B cell (primary cell): ENCODE data around the gene SLC39A11.

ENCODE experiments used
- EZH2 ChIP-seq: IDR thresholded peaks from 2 replicates; pipeline ENCODE4 v1.6.1; 2012; ENCODE audit warnings: borderline replicate concordance, low read depth, mild to moderate bottlenecking, moderate library complexity, low read length; ENCODE audit not compliant: insufficient read depth, poor library complexity, severe bottlenecking
- TF ChIP-seq, protein P1 (sequence below): fragments of 200-600 bp; IDR thresholded peaks from one replicate; pipeline ENCODE4 v1.8.0; 2022; ENCODE audit warnings: antibody characterized with exemption, mild to moderate bottlenecking

DNA sequence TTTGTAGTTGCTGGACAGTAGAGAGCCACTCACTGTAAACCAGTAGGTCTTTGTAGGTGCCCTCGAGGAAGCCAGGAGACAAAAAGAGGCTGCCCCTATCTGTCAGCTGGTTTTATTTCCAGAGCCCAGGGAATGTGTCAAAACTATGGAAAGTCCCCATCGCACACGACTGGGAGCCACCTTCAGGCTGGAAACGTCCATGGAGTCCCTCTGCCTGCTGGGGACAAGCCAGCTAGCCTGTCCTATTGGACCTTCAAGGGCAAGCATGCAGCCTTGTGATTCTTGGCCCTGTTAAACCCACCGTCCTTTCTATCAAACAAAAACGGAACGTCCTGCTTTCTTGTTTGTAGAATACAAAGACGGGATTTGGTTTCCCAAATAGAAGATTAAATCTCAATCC is 289.8 kb downstream of the SLC39A11 start:
- TF ChIP-seq EZH2, result no peak
- TF ChIP-seq, protein P1, sequence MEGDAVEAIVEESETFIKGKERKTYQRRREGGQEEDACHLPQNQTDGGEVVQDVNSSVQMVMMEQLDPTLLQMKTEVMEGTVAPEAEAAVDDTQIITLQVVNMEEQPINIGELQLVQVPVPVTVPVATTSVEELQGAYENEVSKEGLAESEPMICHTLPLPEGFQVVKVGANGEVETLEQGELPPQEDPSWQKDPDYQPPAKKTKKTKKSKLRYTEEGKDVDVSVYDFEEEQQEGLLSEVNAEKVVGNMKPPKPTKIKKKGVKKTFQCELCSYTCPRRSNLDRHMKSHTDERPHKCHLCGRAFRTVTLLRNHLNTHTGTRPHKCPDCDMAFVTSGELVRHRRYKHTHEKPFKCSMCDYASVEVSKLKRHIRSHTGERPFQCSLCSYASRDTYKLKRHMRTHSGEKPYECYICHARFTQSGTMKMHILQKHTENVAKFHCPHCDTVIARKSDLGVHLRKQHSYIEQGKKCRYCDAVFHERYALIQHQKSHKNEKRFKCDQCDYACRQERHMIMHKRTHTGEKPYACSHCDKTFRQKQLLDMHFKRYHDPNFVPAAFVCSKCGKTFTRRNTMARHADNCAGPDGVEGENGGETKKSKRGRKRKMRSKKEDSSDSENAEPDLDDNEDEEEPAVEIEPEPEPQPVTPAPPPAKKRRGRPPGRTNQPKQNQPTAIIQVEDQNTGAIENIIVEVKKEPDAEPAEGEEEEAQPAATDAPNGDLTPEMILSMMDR, result no peak
